ENCODE measurements around the gene BTBD7.

DNA sequence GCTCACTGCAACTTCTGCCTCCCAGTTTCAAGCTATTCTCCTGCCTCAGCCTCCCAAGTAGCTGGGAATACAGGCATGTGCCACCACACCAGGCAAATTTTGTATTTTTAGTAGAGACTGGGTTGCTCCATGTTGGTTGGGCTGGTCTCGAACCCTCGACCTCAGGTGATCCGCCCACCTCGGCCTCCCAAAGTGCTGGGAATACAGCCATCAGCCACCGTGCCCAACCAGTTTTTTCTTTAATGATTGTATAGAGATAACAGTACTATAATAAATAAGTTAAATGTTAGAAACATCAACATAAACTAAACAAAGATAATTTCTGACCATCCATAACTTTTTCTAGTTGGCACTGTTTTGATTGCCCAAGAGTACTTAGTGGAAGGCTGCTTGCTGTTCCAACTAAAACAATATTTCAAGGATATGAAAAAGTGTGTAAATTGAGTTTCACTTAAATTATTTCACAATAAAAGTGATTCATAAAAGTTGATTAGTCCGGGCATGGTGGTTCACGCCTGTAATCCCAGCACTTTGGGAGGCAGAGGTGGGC is 131.6 kb downstream of the BTBD7 start:
- TF ChIP-seq, protein P1, sequence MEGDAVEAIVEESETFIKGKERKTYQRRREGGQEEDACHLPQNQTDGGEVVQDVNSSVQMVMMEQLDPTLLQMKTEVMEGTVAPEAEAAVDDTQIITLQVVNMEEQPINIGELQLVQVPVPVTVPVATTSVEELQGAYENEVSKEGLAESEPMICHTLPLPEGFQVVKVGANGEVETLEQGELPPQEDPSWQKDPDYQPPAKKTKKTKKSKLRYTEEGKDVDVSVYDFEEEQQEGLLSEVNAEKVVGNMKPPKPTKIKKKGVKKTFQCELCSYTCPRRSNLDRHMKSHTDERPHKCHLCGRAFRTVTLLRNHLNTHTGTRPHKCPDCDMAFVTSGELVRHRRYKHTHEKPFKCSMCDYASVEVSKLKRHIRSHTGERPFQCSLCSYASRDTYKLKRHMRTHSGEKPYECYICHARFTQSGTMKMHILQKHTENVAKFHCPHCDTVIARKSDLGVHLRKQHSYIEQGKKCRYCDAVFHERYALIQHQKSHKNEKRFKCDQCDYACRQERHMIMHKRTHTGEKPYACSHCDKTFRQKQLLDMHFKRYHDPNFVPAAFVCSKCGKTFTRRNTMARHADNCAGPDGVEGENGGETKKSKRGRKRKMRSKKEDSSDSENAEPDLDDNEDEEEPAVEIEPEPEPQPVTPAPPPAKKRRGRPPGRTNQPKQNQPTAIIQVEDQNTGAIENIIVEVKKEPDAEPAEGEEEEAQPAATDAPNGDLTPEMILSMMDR (conservative IDR thresholded peaks at IDR 0.05) = no peak
- no peak for TF ChIP-seq EZH2 (IDR thresholded peaks at IDR 0.05; ENCODE audit: low read depth)
